Measurements from ENCODE around the gene PHLDA1. TPM values are rescaled to one million over a fixed set of nuclear protein-coding genes. Genes with fewer than 3 reads are reported as not detected.

The PHLDA1 gene
- total and polyA plus RNA-seq, 7 experiments from 2014 or later: 0.20 to 25.1 (median 1.5) TPM

DNA sequence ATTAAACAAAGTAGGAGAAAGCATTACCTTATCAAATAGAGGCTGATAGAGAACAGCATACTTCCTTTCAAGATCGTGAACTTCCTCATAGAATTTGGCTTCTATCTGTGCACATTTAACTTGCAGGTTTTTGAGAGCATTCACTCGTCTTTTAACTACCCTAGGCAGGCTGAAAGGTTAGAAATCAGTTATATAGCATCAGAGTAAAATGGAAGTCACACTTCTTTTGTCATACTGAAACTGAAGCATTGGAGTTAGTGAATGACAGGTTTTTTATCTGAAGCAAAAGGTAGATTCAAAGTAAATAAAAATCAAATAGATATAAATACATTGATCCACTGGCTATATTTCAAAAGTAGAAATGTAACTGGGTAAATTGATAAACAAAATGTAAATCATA, 28.5 kb upstream of the PHLDA1 start:
- DNase-seq (no peak), ATAC-seq (no peak)
- POLR2A ChIA-PET: no interaction called here
- Histone ChIP-seq H3K27ac (ENCODE audit: low read depth, low read length) (no peak overlapping the region), H3K9me3 (ENCODE audit: control insufficient read depth in 2 of 3, low read length in 3 of 3) (peaks cover 0 to 5% (median 0%) of the 10 kb centered on the region in 3 experiments), H3K27me3 (ENCODE audit: control insufficient read depth in 2 of 2, insufficient read depth in 2 of 2, low read length in 2 of 2) (no peaks in the 10 kb centered on the region), H3K36me3 (ENCODE audit: control insufficient read depth in 2 of 3, insufficient read depth in 3 of 3, low read length in 3 of 3) (peaks cover 10 to 68% (median 11%) of the 10 kb centered on the region in 3 experiments), H3K4me3 (ENCODE audit: low read length) (no peak overlapping the region), H3K4me1 (ENCODE audit: control insufficient read depth in 2 of 2, insufficient read depth in 2 of 2, low read length in 2 of 2) (no peaks in the 10 kb centered on the region)
- CTCF ChIA-PET: no interaction called here
- H3K27me3 Mint-ChIP-seq: no peaks in the 10 kb centered on the region
- peak overlapping the region in 3 of 9 donors; percentile 3 to 34 (median 9) for H3K27ac Mint-ChIP-seq
- H3K9me3 Mint-ChIP-seq: peaks cover 0 to 12% (median 5%) of the 10 kb centered on the region in 11 donors
- intact Hi-C loops (cut with micrococcal nuclease): no loop called here
- H3K4me3 Mint-ChIP-seq: no peak overlapping the region
- H3K36me3 Mint-ChIP-seq: peaks cover 16 to 72% (median 40%) of the 10 kb centered on the region in 5 donors
- H3K4me1 Mint-ChIP-seq: peaks cover 12 to 20% (median 18%) of the 10 kb centered on the region in 7 donors

DNA sequence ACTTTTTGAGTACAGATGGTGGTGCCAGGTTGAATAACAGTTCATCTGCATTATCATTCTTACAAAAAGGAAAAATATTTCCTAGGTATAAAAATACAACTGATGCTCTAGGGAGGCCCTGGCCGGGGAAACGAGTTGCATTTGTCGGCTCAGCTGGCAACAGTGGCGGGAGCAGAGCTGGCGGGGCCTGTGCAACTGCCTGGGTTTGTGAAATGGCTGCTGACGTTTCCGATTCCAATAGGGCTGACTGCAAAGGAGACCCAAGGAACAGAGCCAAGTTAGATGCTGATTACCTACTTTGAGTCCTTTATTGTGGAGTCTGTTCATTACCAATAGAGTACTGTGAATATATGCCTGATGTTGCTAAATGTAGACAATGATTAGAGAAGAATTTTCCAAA, 25.8 kb upstream of the PHLDA1 start:
- POLR2A ChIA-PET: no interaction called here
- no peak for DNase-seq
- ATAC-seq: no peak
- peaks cover 2 to 10% (median 6%) of the 10 kb centered on the region in 7 donors for H3K4me1 Mint-ChIP-seq
- Histone ChIP-seq H3K27ac (ENCODE audit: low read depth, low read length) (no peak overlapping the region), H3K9me3 (ENCODE audit: control insufficient read depth in 2 of 3, low read length in 3 of 3) (no peaks in the 10 kb centered on the region), H3K4me1 (ENCODE audit: control insufficient read depth in 2 of 2, insufficient read depth in 2 of 2, low read length in 2 of 2) (no peaks in the 10 kb centered on the region), H3K4me3 (ENCODE audit: low read length) (no peak overlapping the region), H3K36me3 (ENCODE audit: control insufficient read depth in 2 of 3, insufficient read depth in 3 of 3, low read length in 3 of 3) (peaks cover 23 to 82% (median 30%) of the 10 kb centered on the region in 3 experiments), H3K27me3 (ENCODE audit: control insufficient read depth in 2 of 2, insufficient read depth in 2 of 2, low read length in 2 of 2) (no peaks in the 10 kb centered on the region)
- H3K9me3 Mint-ChIP-seq: peaks cover 0 to 1% (median 0%) of the 10 kb centered on the region in 11 donors
- H3K36me3 Mint-ChIP-seq: peaks cover 17 to 60% (median 33%) of the 10 kb centered on the region in 5 donors
- no peaks in the 10 kb centered on the region for H3K27me3 Mint-ChIP-seq
- CTCF ChIA-PET: no interaction called here
- no peak overlapping the region for H3K27ac Mint-ChIP-seq
- intact Hi-C loops (cut with micrococcal nuclease): no loop called here
- H3K4me3 Mint-ChIP-seq: no peak overlapping the region

GRCh38 chr12:76055393-76055792, 23.8 kb upstream of the PHLDA1 start:
- ATAC-seq: no peak
- Mint-ChIP-seq H3K36me3 (peaks cover 22 to 54% (median 34%) of the 10 kb centered on the region in 5 donors), H3K9me3 (peaks cover 0 to 1% (median 0%) of the 10 kb centered on the region in 11 donors), H3K27me3 (no peaks in the 10 kb centered on the region), H3K27ac (no peak overlapping the region), H3K4me3 (no peak overlapping the region), H3K4me1 (peaks cover 0 to 4% (median 0%) of the 10 kb centered on the region in 7 donors)
- no peaks in the 10 kb centered on the region for H3K9me3 ChIP-seq (ENCODE audit: control insufficient read depth in 2 of 3, low read length in 3 of 3)
- H3K27me3 ChIP-seq (ENCODE audit: control insufficient read depth in 2 of 2, insufficient read depth in 2 of 2, low read length in 2 of 2): no peaks in the 10 kb centered on the region
- intact Hi-C loops (cut with micrococcal nuclease): no loop called here
- POLR2A ChIA-PET: no interaction called here
- CTCF ChIA-PET: no interaction called here
- H3K4me1 ChIP-seq (ENCODE audit: control insufficient read depth in 2 of 2, insufficient read depth in 2 of 2, low read length in 2 of 2): no peaks in the 10 kb centered on the region
- no peak overlapping the region for H3K27ac ChIP-seq (ENCODE audit: low read depth, low read length)
- H3K36me3 ChIP-seq (ENCODE audit: control insufficient read depth in 2 of 3, insufficient read depth in 3 of 3, low read length in 3 of 3): peaks cover 24 to 85% (median 25%) of the 10 kb centered on the region in 3 experiments
- DNase-seq: no peak
- H3K4me3 ChIP-seq (ENCODE audit: low read length): no peak overlapping the region

- H3K4me3 Mint-ChIP-seq: no peak overlapping the region
- H3K36me3 Mint-ChIP-seq: peaks cover 14 to 38% (median 31%) of the 10 kb centered on the region in 5 donors
- no peaks in the 10 kb centered on the region for H3K4me1 Mint-ChIP-seq
- CTCF ChIA-PET: interaction anchor here (1.3 kb wide), 1 partner anchor 13 kb away, joined by 5 read pairs; no protein-coding TSS in a partner anchor
- POLR2A ChIA-PET: interaction anchor here (1.3 kb wide), 1 partner anchor 18 kb away, joined by 3 read pairs; the partner anchor contains the start of gene PHLDA1
- H3K36me3 ChIP-seq (ENCODE audit: control insufficient read depth in 2 of 3, insufficient read depth in 3 of 3, low read length in 3 of 3): peaks cover 9 to 56% (median 30%) of the 10 kb centered on the region in 3 experiments
- no peaks in the 10 kb centered on the region for H3K27me3 ChIP-seq (ENCODE audit: control insufficient read depth in 2 of 2, insufficient read depth in 2 of 2, low read length in 2 of 2)
- no peaks in the 10 kb centered on the region for H3K9me3 Mint-ChIP-seq
- no peaks in the 10 kb centered on the region for H3K9me3 ChIP-seq (ENCODE audit: control insufficient read depth in 2 of 3, low read length in 3 of 3)
- no peak for ATAC-seq
- no peak overlapping the region for H3K4me3 ChIP-seq (ENCODE audit: low read length)
- no peak overlapping the region for H3K27ac ChIP-seq (ENCODE audit: low read depth, low read length)
- intact Hi-C loops (cut with micrococcal nuclease): no loop called here
- H3K4me1 ChIP-seq (ENCODE audit: control insufficient read depth in 2 of 2, insufficient read depth in 2 of 2, low read length in 2 of 2): no peaks in the 10 kb centered on the region
- no peak for DNase-seq
- H3K27me3 Mint-ChIP-seq: no peaks in the 10 kb centered on the region
- peak overlapping the region in 1 of 9 donors; percentile 16 for H3K27ac Mint-ChIP-seq
Measured at GRCh38 chr12:76049575-76050251, 18.1 kb upstream of the PHLDA1 start.

DNA sequence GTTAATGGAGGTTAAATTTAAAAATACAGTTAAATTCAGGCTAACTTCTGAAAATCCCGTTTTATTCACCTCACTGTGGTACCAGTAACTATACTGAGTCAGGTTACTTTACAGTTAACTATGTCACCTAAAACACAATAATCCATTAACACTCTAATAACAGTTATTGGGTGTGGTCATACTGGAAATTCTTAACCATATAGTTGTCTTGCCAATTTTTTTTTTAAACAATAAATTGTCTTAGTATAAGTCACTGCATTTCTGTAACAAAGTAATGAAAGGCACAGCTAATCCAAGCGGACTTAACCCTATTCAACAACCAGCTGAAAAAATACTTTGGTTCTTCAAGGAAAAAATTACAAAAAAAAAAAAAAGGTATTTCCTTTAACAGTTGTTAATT, 16.2 kb upstream of the PHLDA1 start:
- H3K27me3 ChIP-seq (ENCODE audit: control insufficient read depth in 2 of 2, insufficient read depth in 2 of 2, low read length in 2 of 2): no peaks in the 10 kb centered on the region
- CTCF ChIA-PET: interaction anchor here (0.7 to 1.1 kb wide), 3 partner anchors 11 to 18 kb away, joined by 3 to 8 read pairs (median 3); partner anchors contain the start of gene PHLDA1
- intact Hi-C loops (cut with micrococcal nuclease): no loop called here
- DNase-seq: no peak
- no peaks in the 10 kb centered on the region for H3K4me1 ChIP-seq (ENCODE audit: control insufficient read depth in 2 of 2, insufficient read depth in 2 of 2, low read length in 2 of 2)
- no peak overlapping the region for H3K27ac Mint-ChIP-seq
- no peaks in the 10 kb centered on the region for H3K9me3 Mint-ChIP-seq
- H3K27ac ChIP-seq (ENCODE audit: low read depth, low read length): no peak overlapping the region
- POLR2A ChIA-PET: interaction anchor here (0.7 kb wide), 1 partner anchor 716 kb away, joined by 3 read pairs; no protein-coding TSS in a partner anchor
- H3K4me3 ChIP-seq (ENCODE audit: low read length): no peak overlapping the region
- no peaks in the 10 kb centered on the region for H3K4me1 Mint-ChIP-seq
- H3K36me3 Mint-ChIP-seq: peaks cover 11 to 28% (median 26%) of the 10 kb centered on the region in 5 donors
- H3K27me3 Mint-ChIP-seq: no peaks in the 10 kb centered on the region
- H3K9me3 ChIP-seq (ENCODE audit: control insufficient read depth in 2 of 3, low read length in 3 of 3): no peaks in the 10 kb centered on the region
- ATAC-seq: no peak
- H3K4me3 Mint-ChIP-seq: no peak overlapping the region
- H3K36me3 ChIP-seq (ENCODE audit: control insufficient read depth in 2 of 3, insufficient read depth in 3 of 3, low read length in 3 of 3): peaks cover 4 to 36% (median 13%) of the 10 kb centered on the region in 3 experiments

DNA sequence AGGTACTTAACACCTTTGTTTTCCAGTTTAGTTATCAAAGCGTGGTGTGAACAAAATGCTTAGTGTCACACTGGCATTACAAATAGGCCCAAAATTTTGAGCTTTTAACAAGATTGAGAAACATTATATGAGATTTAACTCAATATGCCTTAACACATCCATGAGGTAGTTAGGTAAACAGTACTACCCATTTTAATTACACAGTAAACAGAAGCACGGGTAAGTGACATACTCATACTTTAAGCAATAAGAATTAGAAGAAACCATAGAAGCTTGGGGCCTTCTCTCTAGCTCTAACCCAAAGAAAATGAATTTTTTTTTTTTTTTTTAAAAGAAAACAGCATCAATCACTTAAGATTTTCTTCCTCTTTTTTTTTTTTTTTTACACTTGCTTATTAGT, 15.5 kb upstream of the PHLDA1 start:
- POLR2A ChIA-PET: no interaction called here
- CTCF ChIA-PET: interaction anchor here (0.7 kb wide), 1 partner anchor 15 kb away, joined by 3 read pairs; the partner anchor contains the start of gene PHLDA1

More for the DNA sequence above, 15.5 kb upstream of the PHLDA1 start:
- ATAC-seq: no peak
- no peaks in the 10 kb centered on the region for H3K27me3 ChIP-seq (ENCODE audit: control insufficient read depth in 2 of 2, insufficient read depth in 2 of 2, low read length in 2 of 2)
- H3K4me3 ChIP-seq (ENCODE audit: low read length): no peak overlapping the region
- Mint-ChIP-seq H3K9me3 (no peaks in the 10 kb centered on the region), H3K27me3 (no peaks in the 10 kb centered on the region), H3K36me3 (peaks cover 5 to 24% (median 20%) of the 10 kb centered on the region in 5 donors), H3K4me3 (no peak overlapping the region), H3K27ac (no peak overlapping the region), H3K4me1 (peaks cover 0 to 5% (median 0%) of the 10 kb centered on the region in 7 donors)
- no peaks in the 10 kb centered on the region for H3K4me1 ChIP-seq (ENCODE audit: control insufficient read depth in 2 of 2, insufficient read depth in 2 of 2, low read length in 2 of 2)
- H3K27ac ChIP-seq (ENCODE audit: low read depth, low read length): no peak overlapping the region
- intact Hi-C loops (cut with micrococcal nuclease): no loop called here
- DNase-seq: no peak
- H3K36me3 ChIP-seq (ENCODE audit: control insufficient read depth in 2 of 3, insufficient read depth in 3 of 3, low read length in 3 of 3): peaks cover 0 to 30% (median 9%) of the 10 kb centered on the region in 3 experiments
- no peaks in the 10 kb centered on the region for H3K9me3 ChIP-seq (ENCODE audit: control insufficient read depth in 2 of 3, low read length in 3 of 3)
